Liver (tissue), 9 donors: Measurements from ENCODE around the gene MAPRE3. TPM values are rescaled to one million over a fixed set of nuclear protein-coding genes. Genes with fewer than 3 reads are reported as not detected.
A peak's percentile ranks its signal among the peaks of the same experiment; 100 is the strongest.

Source experiments
- DNase-seq: peaks from one replicate; pipeline ENCODE4 v3.0.0-alpha.2; 2017; ENCODE audit warnings: low spot score
- H3K27ac ChIP-seq, 2 donors: one replicate each; pipeline ENCODE4 v1.7.0; 2013; ENCODE audit warnings: inconsistent platforms in 2 of 2, low read length in 2 of 2, control low read depth in 1 of 2, low read depth in 1 of 2, mild to moderate bottlenecking in 1 of 2
- H3K27me3 ChIP-seq, 4 donors: one replicate each; pipeline versions ENCODE4 v1.6.1 to v1.7.0; 2013; ENCODE audit warnings: low read length in 3 of 4, inconsistent platforms in 1 of 4, mild to moderate bottlenecking in 1 of 4, moderate library complexity in 1 of 4; ENCODE audit not compliant: control insufficient read depth in 4 of 4, insufficient read depth in 4 of 4
- H3K36me3 ChIP-seq, 4 donors: one replicate each; pipeline versions ENCODE4 v1.6.1 to v1.7.0; 2013; ENCODE audit warnings: low read length in 3 of 4, mild to moderate bottlenecking in 3 of 4, low read depth in 1 of 4, moderate library complexity in 1 of 4; ENCODE audit not compliant: control insufficient read depth in 4 of 4, insufficient read depth in 3 of 4
- H3K4me1 ChIP-seq, 4 donors: one replicate each; pipeline versions ENCODE4 v1.6.1 to v1.7.0; 2013; ENCODE audit warnings: low read length in 3 of 4, mild to moderate bottlenecking in 3 of 4, moderate library complexity in 1 of 4; ENCODE audit not compliant: control insufficient read depth in 4 of 4, insufficient read depth in 4 of 4
- H3K4me3 ChIP-seq, 3 donors: one replicate each; pipeline versions ENCODE4 v1.6.1 to v1.7.0; 2013; ENCODE audit warnings: low read length in 3 of 3, control low read depth in 1 of 3, low read depth in 1 of 3, mild to moderate bottlenecking in 1 of 3
- H3K9ac ChIP-seq, 2 donors: one replicate each; pipeline ENCODE4 v1.7.0; 2013; ENCODE audit warnings: low read length in 2 of 2, mild to moderate bottlenecking in 2 of 2, moderate library complexity in 2 of 2, control low read depth in 1 of 2, low read depth in 1 of 2
- H3K9me3 ChIP-seq, 4 donors: one replicate each; pipeline versions ENCODE4 v1.6.1 to v1.7.0; 2013; ENCODE audit warnings: low read length in 3 of 4; ENCODE audit not compliant: control insufficient read depth in 4 of 4
- ATF3 ChIP-seq: IDR thresholded peaks from 2 replicates; pipeline ENCODE4 v1.6.1; 2016; ENCODE audit warnings: antibody characterized with exemption
- EGR1 ChIP-seq, 2 donors: IDR thresholded peaks; 2 replicates each; pipeline ENCODE4 v1.6.1; 2016 to 2018; ENCODE audit warnings: antibody characterized with exemption in 2 of 2, low read depth in 2 of 2
- FOXA1 ChIP-seq: IDR thresholded peaks from 2 replicates; pipeline ENCODE4 v1.6.1; 2016; ENCODE audit warnings: antibody characterized with exemption
- GABPA ChIP-seq, 2 donors: IDR thresholded peaks in 1 of 2; conservative IDR thresholded peaks in 1 of 2; 2 replicates each; pipeline ENCODE4 v1.6.1; 2016; ENCODE audit warnings: antibody characterized with exemption in 2 of 2, mild to moderate bottlenecking in 1 of 2, moderate library complexity in 1 of 2
- HNF4A ChIP-seq, 2 donors: conservative IDR thresholded peaks; 2 replicates each; pipeline ENCODE4 v1.6.1; 2016; ENCODE audit warnings: antibody characterized with exemption in 2 of 2, mild to moderate bottlenecking in 2 of 2
- HNF4G ChIP-seq: IDR thresholded peaks from 2 replicates; pipeline ENCODE4 v1.6.1; 2016; ENCODE audit warnings: antibody characterized with exemption
- JUND ChIP-seq, 2 donors: IDR thresholded peaks; 2 replicates each; pipeline ENCODE4 v1.6.1; 2016; ENCODE audit warnings: antibody characterized with exemption in 2 of 2
- NR2F2 ChIP-seq: IDR thresholded peaks from 2 replicates; pipeline ENCODE4 v1.6.1; 2016; ENCODE audit warnings: antibody characterized with exemption
- RAD21 ChIP-seq, 2 donors: IDR thresholded peaks; 2 replicates each; pipeline ENCODE4 v1.6.1; 2016; ENCODE audit warnings: antibody characterized with exemption in 2 of 2, mild to moderate bottlenecking in 2 of 2
- RXRA ChIP-seq, 2 donors: IDR thresholded peaks; 2 replicates each; pipeline ENCODE4 v1.6.1; 2017 to 2018; ENCODE audit warnings: antibody characterized with exemption in 2 of 2, mild to moderate bottlenecking in 1 of 2
- SP1 ChIP-seq: IDR thresholded peaks from 2 replicates; pipeline ENCODE4 v1.6.1; 2018; ENCODE audit warnings: antibody characterized with exemption, mild to moderate bottlenecking
- YY1 ChIP-seq: IDR thresholded peaks from 2 replicates; pipeline ENCODE4 v1.6.1; 2016; ENCODE audit warnings: antibody characterized with exemption, mild to moderate bottlenecking
- WGBS: extraction: QIAGEN DNeasy Blood & Tissue Kit; methylation state at CpG from one replicate; pipeline ENCODE4 v1.1.7; 2013; 5-methylcytosine and 5-hydroxymethylcytosine counted together
- polyA plus RNA-seq, 2 donors: library from polyadenylated mRNA; stranded (reverse) in 1 of 2; unstranded in 1 of 2; fragments of 200-250 nt in 1 of 2; fragments of >200 nt in 1 of 2; fragmentation: Nextera tagmentation in 1 of 2; extraction: Ambion mirVana in 1 of 2; gene quantifications; one replicate each; pipeline versions ENCODE4 v1.2.1 to v1.2.3, GENCODE V29; 2013 to 2015
- total RNA-seq, 2 donors: library from RNA; depleted of rRNA; stranded (reverse); fragments of >200 nt; gene quantifications; one replicate each; pipeline ENCODE4 v1.2.3, GENCODE V29; 2014
- TF ChIP-seq, protein P1 (sequence below): IDR thresholded peaks from 2 replicates; pipeline ENCODE4 v1.6.1; 2016; ENCODE audit warnings: antibody characterized with exemption
- TF ChIP-seq, protein P2 (sequence below): IDR thresholded peaks from 2 replicates; pipeline ENCODE4 v1.6.1; 2016; ENCODE audit warnings: antibody characterized with exemption, mild to moderate bottlenecking
- TF ChIP-seq, protein P3 (sequence below): IDR thresholded peaks from 2 replicates; pipeline ENCODE4 v1.6.1; 2016; ENCODE audit warnings: antibody characterized with exemption
- TF ChIP-seq, protein P4 (sequence below): fragments of 150-350 bp; IDR thresholded peaks from 2 replicates; pipeline ENCODE4 v1.5.1; 2017; ENCODE audit warnings: improper control_type of control experiment, low read depth, low read length; ENCODE audit not compliant: missing input control
- donor health status: healthy.
- donor health status: healthy.
- donor health status: healthy.
- donor health status: healthy.
- donor health status: healthy.

Gene MAPRE3
- total and polyA plus RNA-seq, 4 donors: 1.0 to 15.8 (median 9.8) TPM

GRCh38 chr2:27038631-27039339, 68.3 kb downstream of the MAPRE3 start:
- H3K4me3 ChIP-seq: no peak overlapping the region
- H3K9me3 ChIP-seq: no peaks in the 10 kb centered on the region
- DNase-seq: no peak
- no peaks in the 10 kb centered on the region for H3K27me3 ChIP-seq
- H3K4me1 ChIP-seq: peaks cover 1 to 15% (median 9%) of the 10 kb centered on the region in 4 donors
- no peak overlapping the region for H3K27ac ChIP-seq
- H3K9ac ChIP-seq: no peak overlapping the region
- 83% methylated on average over 17 of the region's 17 CpGs for whole genome bisulfite sequencing
- peaks cover 25 to 75% (median 57%) of the 10 kb centered on the region in 4 donors for H3K36me3 ChIP-seq
- TF ChIP-seq NR2F2: peak; percentile 45
- no peak for TF ChIP-seq YY1
- TF ChIP-seq, protein P1, sequence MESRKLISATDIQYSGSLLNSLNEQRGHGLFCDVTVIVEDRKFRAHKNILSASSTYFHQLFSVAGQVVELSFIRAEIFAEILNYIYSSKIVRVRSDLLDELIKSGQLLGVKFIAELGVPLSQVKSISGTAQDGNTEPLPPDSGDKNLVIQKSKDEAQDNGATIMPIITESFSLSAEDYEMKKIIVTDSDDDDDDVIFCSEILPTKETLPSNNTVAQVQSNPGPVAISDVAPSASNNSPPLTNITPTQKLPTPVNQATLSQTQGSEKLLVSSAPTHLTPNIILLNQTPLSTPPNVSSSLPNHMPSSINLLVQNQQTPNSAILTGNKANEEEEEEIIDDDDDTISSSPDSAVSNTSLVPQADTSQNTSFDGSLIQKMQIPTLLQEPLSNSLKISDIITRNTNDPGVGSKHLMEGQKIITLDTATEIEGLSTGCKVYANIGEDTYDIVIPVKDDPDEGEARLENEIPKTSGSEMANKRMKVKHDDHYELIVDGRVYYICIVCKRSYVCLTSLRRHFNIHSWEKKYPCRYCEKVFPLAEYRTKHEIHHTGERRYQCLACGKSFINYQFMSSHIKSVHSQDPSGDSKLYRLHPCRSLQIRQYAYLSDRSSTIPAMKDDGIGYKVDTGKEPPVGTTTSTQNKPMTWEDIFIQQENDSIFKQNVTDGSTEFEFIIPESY: no peak

- Histone ChIP-seq H3K4me1 (peaks cover 0 to 11% (median 3%) of the 10 kb centered on the region in 4 donors), H3K9ac (no peak overlapping the region), H3K27me3 (no peaks in the 10 kb centered on the region), H3K9me3 (no peaks in the 10 kb centered on the region), H3K27ac (no peak overlapping the region), H3K4me3 (no peak overlapping the region), H3K36me3 (peaks cover 25 to 75% (median 57%) of the 10 kb centered on the region in 4 donors)
- 95% methylated on average over 6 of the region's 6 CpGs for WGBS
- no peak for DNase-seq
- TF ChIP-seq JUND (IDR thresholded peaks at IDR 0.05) (no peak), HNF4A (conservative IDR thresholded peaks at IDR 0.05) (no peak), NR2F2 (no peak), SP1 (no peak), EGR1 (IDR thresholded peaks at IDR 0.05; ENCODE audit: low read depth in 2 of 2) (no peak), RXRA (IDR thresholded peaks at IDR 0.05) (no peak), YY1 (no peak), ATF3 (no peak), FOXA1 (no peak), RAD21 (IDR thresholded peaks at IDR 0.05) (no peak), HNF4G (no peak), GABPA (IDR thresholded peaks at IDR 0.05 in 1 of 2, conservative IDR thresholded peaks at IDR 0.05 in 1 of 2) (no peak)
- TF ChIP-seq, protein P2, sequence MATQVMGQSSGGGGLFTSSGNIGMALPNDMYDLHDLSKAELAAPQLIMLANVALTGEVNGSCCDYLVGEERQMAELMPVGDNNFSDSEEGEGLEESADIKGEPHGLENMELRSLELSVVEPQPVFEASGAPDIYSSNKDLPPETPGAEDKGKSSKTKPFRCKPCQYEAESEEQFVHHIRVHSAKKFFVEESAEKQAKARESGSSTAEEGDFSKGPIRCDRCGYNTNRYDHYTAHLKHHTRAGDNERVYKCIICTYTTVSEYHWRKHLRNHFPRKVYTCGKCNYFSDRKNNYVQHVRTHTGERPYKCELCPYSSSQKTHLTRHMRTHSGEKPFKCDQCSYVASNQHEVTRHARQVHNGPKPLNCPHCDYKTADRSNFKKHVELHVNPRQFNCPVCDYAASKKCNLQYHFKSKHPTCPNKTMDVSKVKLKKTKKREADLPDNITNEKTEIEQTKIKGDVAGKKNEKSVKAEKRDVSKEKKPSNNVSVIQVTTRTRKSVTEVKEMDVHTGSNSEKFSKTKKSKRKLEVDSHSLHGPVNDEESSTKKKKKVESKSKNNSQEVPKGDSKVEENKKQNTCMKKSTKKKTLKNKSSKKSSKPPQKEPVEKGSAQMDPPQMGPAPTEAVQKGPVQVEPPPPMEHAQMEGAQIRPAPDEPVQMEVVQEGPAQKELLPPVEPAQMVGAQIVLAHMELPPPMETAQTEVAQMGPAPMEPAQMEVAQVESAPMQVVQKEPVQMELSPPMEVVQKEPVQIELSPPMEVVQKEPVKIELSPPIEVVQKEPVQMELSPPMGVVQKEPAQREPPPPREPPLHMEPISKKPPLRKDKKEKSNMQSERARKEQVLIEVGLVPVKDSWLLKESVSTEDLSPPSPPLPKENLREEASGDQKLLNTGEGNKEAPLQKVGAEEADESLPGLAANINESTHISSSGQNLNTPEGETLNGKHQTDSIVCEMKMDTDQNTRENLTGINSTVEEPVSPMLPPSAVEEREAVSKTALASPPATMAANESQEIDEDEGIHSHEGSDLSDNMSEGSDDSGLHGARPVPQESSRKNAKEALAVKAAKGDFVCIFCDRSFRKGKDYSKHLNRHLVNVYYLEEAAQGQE: no peak
- TF ChIP-seq, protein P1: no peak
- TF ChIP-seq, protein P3, sequence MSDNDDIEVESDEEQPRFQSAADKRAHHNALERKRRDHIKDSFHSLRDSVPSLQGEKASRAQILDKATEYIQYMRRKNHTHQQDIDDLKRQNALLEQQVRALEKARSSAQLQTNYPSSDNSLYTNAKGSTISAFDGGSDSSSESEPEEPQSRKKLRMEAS: no peak
- TF ChIP-seq, protein P4, sequence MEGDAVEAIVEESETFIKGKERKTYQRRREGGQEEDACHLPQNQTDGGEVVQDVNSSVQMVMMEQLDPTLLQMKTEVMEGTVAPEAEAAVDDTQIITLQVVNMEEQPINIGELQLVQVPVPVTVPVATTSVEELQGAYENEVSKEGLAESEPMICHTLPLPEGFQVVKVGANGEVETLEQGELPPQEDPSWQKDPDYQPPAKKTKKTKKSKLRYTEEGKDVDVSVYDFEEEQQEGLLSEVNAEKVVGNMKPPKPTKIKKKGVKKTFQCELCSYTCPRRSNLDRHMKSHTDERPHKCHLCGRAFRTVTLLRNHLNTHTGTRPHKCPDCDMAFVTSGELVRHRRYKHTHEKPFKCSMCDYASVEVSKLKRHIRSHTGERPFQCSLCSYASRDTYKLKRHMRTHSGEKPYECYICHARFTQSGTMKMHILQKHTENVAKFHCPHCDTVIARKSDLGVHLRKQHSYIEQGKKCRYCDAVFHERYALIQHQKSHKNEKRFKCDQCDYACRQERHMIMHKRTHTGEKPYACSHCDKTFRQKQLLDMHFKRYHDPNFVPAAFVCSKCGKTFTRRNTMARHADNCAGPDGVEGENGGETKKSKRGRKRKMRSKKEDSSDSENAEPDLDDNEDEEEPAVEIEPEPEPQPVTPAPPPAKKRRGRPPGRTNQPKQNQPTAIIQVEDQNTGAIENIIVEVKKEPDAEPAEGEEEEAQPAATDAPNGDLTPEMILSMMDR: no peak
Measured at GRCh38 chr2:27039426-27039825, 69.0 kb downstream of the MAPRE3 start.
